H1 (cell line): Measurements from ENCODE around the gene YPEL2. TPM values are rescaled to one million over a fixed set of nuclear protein-coding genes. Genes with fewer than 3 reads are reported as not detected.

Experiments
- microRNA-seq, 2 experiments: library from miRNA; unstranded; fragments of <30 nt; microRNA quantifications; one replicate each; pipeline versions ENCODE4 to v1.2.0, GENCODE V29; 2016 to 2020; ENCODE audit warnings: borderline microRNAs expressed in 2 of 2, borderline number of aligned reads in 2 of 2, borderline replicate concordance in 1 of 2
- polyA plus RNA-seq, 7 experiments: library from polyadenylated mRNA; depleted of rRNA in 3 of 7; stranded (reverse) in 5 of 7; unstranded in 2 of 7; fragments of >200 nt in 5 of 7; fragments of 200-250 nt in 2 of 7; gene quantifications; 1 replicate in 5 of 7; 2 replicates in 1 of 7; 4 replicates in 1 of 7; pipeline versions ENCODE4 v1.2.1 to v1.2.3, GENCODE V29; 2011 to 2013; ENCODE audit warnings: missing spikeins in 2 of 7, mixed read lengths in 2 of 7
- small RNA-seq: library from polyadenylated mRNA; stranded (forward); fragments of <200 nt; extraction: miRNeasy Mini kit (QIAGEN cat#:217004); gene quantifications from one replicate; pipeline ENCODE3, GENCODE V24; 2013; ENCODE audit not compliant: insufficient read depth
- total RNA-seq: library from RNA; stranded (reverse); fragmentation: NEBNext Ultra II Directional; extraction: Animal tissue kit (Norgen Biotek cat#: 25700); gene quantifications from 2 replicates; pipeline ENCODE4 v1.2.1, GENCODE V29; 2021

YPEL2 gene
- total and polyA plus RNA-seq, 2 of the 8 experiments (the other 6 are each of a cell fraction or from before 2014, with no cell fraction given) = 1.6 to 3.5 TPM

Small RNA genes within 50 kb of the gene (microRNA-seq; reads per million reads assigned to microRNA genes)
- gene MIR4729 = 0 to 0.20 reads per million in 2 experiments

Small RNA genes within 50 kb of the gene (small RNA-seq; reads per million reads assigned to genes)
- not detected for gene MIR4729

Other genes with a start within 250 kb of the YPEL2 start
- gene TRIM37, start 224.8 kb upstream of the YPEL2 start, total RNA-seq = 54.6 and 57.0 TPM in 2 replicates
- 14.7 and 38.2 TPM in 2 replicates for gene TRIM37, start 224.8 kb upstream of the YPEL2 start, polyA plus RNA-seq (2011; rRNA removed)
- gene SKA2, start 176.5 kb upstream of the YPEL2 start, total RNA-seq = 80.8 and 95.8 TPM in 2 replicates
- gene SKA2, start 176.5 kb upstream of the YPEL2 start, polyA plus RNA-seq (2011; rRNA removed) = 15.6 and 20.9 TPM in 2 replicates
- gene PRR11, start 175.9 kb upstream of the YPEL2 start, total RNA-seq = 81.1 and 83.0 TPM in 2 replicates
- 21.0 and 32.7 TPM in 2 replicates for gene PRR11, start 175.9 kb upstream of the YPEL2 start, polyA plus RNA-seq (2011; rRNA removed)
- gene SMG8, start 121.6 kb upstream of the YPEL2 start, total RNA-seq = 17.6 and 19.3 TPM in 2 replicates
- 8.7 and 10.8 TPM in 2 replicates for gene SMG8, start 121.6 kb upstream of the YPEL2 start, polyA plus RNA-seq (2011; rRNA removed)
- 6.7 and 7.7 TPM in 2 replicates for gene GDPD1, start 111.1 kb upstream of the YPEL2 start, total RNA-seq
- 2.0 and 3.2 TPM in 2 replicates for gene GDPD1, start 111.1 kb upstream of the YPEL2 start, polyA plus RNA-seq (2011; rRNA removed)
- gene DHX40, start 234.0 kb downstream of the YPEL2 start, total RNA-seq = 28.3 and 28.5 TPM in 2 replicates
- gene DHX40, start 234.0 kb downstream of the YPEL2 start, polyA plus RNA-seq (2011; rRNA removed) = 7.5 and 13.5 TPM in 2 replicates